ENCODE results near the gene CALML4. TPM values are rescaled to one million over a fixed set of nuclear protein-coding genes. Genes with fewer than 3 reads are reported as not detected.

CALML4 gene
- total RNA-seq, 1 experiment from 2014 or later: 3.3 TPM

- no peak for DNase-seq (ENCODE audit: unreplicated experiment)
- Mint-ChIP-seq H3K4me3 (ENCODE audit: unreplicated experiment) (no peak overlapping the region), H3K27me3 (ENCODE audit: insufficient read depth, unreplicated experiment) (no peaks in the 10 kb centered on the region), H3K36me3 (ENCODE audit: insufficient read depth, unreplicated experiment) (peaks cover 82% of the 10 kb centered on the region), H3K9me3 (ENCODE audit: unreplicated experiment) (no peaks in the 10 kb centered on the region), H3K4me1 (ENCODE audit: insufficient read depth, unreplicated experiment) (no peaks in the 10 kb centered on the region), H3K27ac (ENCODE audit: low read depth, unreplicated experiment) (no peak overlapping the region)
- intact Hi-C loops (cut with micrococcal nuclease): no loop called here
- POLR2A ChIA-PET: interaction anchor here (0.8 to 0.9 kb wide), 2 partner anchors 14 to 29 kb away, joined by 3 to 5 read pairs; no protein-coding TSS in a partner anchor
- CTCF ChIA-PET: interaction anchor here (0.5 kb wide), 1 partner anchor 99 kb away, joined by 4 read pairs; no protein-coding TSS in a partner anchor
- BruUV-seq (replicated peaks): no TSS peak
- TF ChIP-seq CTCF (IDR thresholded peaks at IDR 0.05; ENCODE audit: unreplicated experiment): no peak
Measured at GRCh38 chr15:68196445-68197169, 8.5 kb downstream of the CALML4 start.

GRCh38 chr15:68195336-68196112 lies 9.6 kb downstream of the CALML4 start:
- intact Hi-C loops (cut with micrococcal nuclease): no loop called here
- ChIA-PET POLR2A (interaction anchor here (0.6 to 0.9 kb wide), 5 partner anchors 15 to 1362 kb away, joined by 3 to 5 read pairs (median 3); partner anchors contain the start of gene C15orf61), CTCF (interaction anchor here (0.5 to 1.0 kb wide), 6 partner anchors 19 to 634 kb away, joined by 3 to 7 read pairs (median 3); no protein-coding TSS in a partner anchor)
- Mint-ChIP-seq H3K9me3 (ENCODE audit: unreplicated experiment) (no peaks in the 10 kb centered on the region), H3K4me3 (ENCODE audit: unreplicated experiment) (no peak overlapping the region), H3K4me1 (ENCODE audit: insufficient read depth, unreplicated experiment) (no peaks in the 10 kb centered on the region), H3K27me3 (ENCODE audit: insufficient read depth, unreplicated experiment) (no peaks in the 10 kb centered on the region), H3K36me3 (ENCODE audit: insufficient read depth, unreplicated experiment) (peaks cover 93% of the 10 kb centered on the region), H3K27ac (ENCODE audit: low read depth, unreplicated experiment) (peak overlapping the region; percentile 27)
- no TSS peak for BruUV-seq (replicated peaks)
- DNase-seq (ENCODE audit: unreplicated experiment): no peak
- TF ChIP-seq CTCF (IDR thresholded peaks at IDR 0.05; ENCODE audit: unreplicated experiment): no peak

GRCh38 chr15:68192804-68193486 lies 12.2 kb downstream of the CALML4 start:
- Mint-ChIP-seq H3K27ac (ENCODE audit: low read depth, unreplicated experiment) (no peak overlapping the region), H3K27me3 (ENCODE audit: insufficient read depth, unreplicated experiment) (no peaks in the 10 kb centered on the region), H3K4me3 (ENCODE audit: unreplicated experiment) (no peak overlapping the region), H3K4me1 (ENCODE audit: insufficient read depth, unreplicated experiment) (peaks cover 13% of the 10 kb centered on the region), H3K36me3 (ENCODE audit: insufficient read depth, unreplicated experiment) (peaks cover 98% of the 10 kb centered on the region), H3K9me3 (ENCODE audit: unreplicated experiment) (no peaks in the 10 kb centered on the region)
- no peak for TF ChIP-seq CTCF (IDR thresholded peaks at IDR 0.05; ENCODE audit: unreplicated experiment)
- intact Hi-C loops (cut with micrococcal nuclease): no loop called here
- CTCF ChIA-PET: interaction anchor here (0.6 to 1.5 kb wide), 3 partner anchors 8 to 329 kb away, joined by 3 to 5 read pairs (median 4); no protein-coding TSS in a partner anchor
- POLR2A ChIA-PET: interaction anchor here (0.7 kb wide), 1 partner anchor 9 kb away, joined by 4 read pairs; no protein-coding TSS in a partner anchor
- DNase-seq (ENCODE audit: unreplicated experiment): no peak
- no TSS peak for BruUV-seq (replicated peaks)

All from MCF 10A (cell line).